IMR-90 (cell line): ENCODE data around the gene PARD3. TPM values are rescaled to one million over a fixed set of nuclear protein-coding genes. Genes with fewer than 3 reads are reported as not detected.

ENCODE experiments used
- ATAC-seq: fragments of 200-7000 bp; cut with Tn5 transposase; 2 replicates; pipeline ENCODE4 v1.9.1; 2020; ENCODE audit warnings: low read depth, mild to moderate bottlenecking, moderate library complexity
- BruUV-seq: library from RNA; stranded (reverse); fragments of 400-500 nt; replicated peaks from 2 replicates; lab custom pipeline; 2021; lab: Mats Ljungman, UMichigan
- CTCF ChIA-PET: fragments of 300-600 bp; formaldehyde crosslinking; extraction: SDS; loops from one replicate; lab custom pipeline; 2021; ENCODE audit warnings: antibody characterized with exemption; lab: Yijun Ruan, JAX
- POLR2A ChIA-PET: fragments of 300-600 bp; sonication (Branson Sonifier 250); formaldehyde crosslinking; loops from one replicate; lab custom pipeline; 2022; ENCODE audit warnings: antibody characterized with exemption; ENCODE audit not compliant: unreplicated experiment; lab: Charles Lee
- DNase-seq: peaks from one replicate; pipeline ENCODE4 v3.0.0; 2013
- H2AFZ ChIP-seq: replicated peaks from 2 replicates; pipeline ENCODE3; 2013; ENCODE audit warnings: low read length, mild to moderate bottlenecking; ENCODE audit not compliant: poor library complexity
- H2AK5ac ChIP-seq: 2 replicates; pipeline ENCODE4 v1.6.1; 2013; ENCODE audit warnings: low read depth, low read length, inconsistent platforms
- H2AK9ac ChIP-seq: replicated peaks from 2 replicates; pipeline ENCODE3; 2013; ENCODE audit warnings: mild to moderate bottlenecking, low read depth, low read length, moderate library complexity; ENCODE audit not compliant: poor library complexity
- H2BK120ac ChIP-seq: 2 replicates; pipeline ENCODE4 v1.6.1; 2013; ENCODE audit warnings: low read depth, low read length, inconsistent platforms
- H2BK15ac ChIP-seq: 3 replicates; pipeline ENCODE4 v1.6.1; 2013; ENCODE audit warnings: low read depth, low read length, inconsistent platforms
- H2BK20ac ChIP-seq: 2 replicates; pipeline ENCODE4 v1.6.1; 2013; ENCODE audit warnings: low read depth, mild to moderate bottlenecking, inconsistent platforms, low read length, moderate library complexity
- H2BK5ac ChIP-seq: 2 replicates; pipeline ENCODE4 v1.6.1; 2013; ENCODE audit warnings: mild to moderate bottlenecking, low read depth, low read length, inconsistent platforms; ENCODE audit not compliant: poor library complexity, severe bottlenecking
- H3K14ac ChIP-seq: replicated peaks from 2 replicates; pipeline ENCODE4 v1.6.1; 2013; ENCODE audit warnings: low read depth, low read length, inconsistent platforms
- H3K18ac ChIP-seq: 2 replicates; pipeline ENCODE4 v1.6.1; 2013; ENCODE audit warnings: low read depth, low read length, control low read depth
- H3K23ac ChIP-seq: 2 replicates; pipeline ENCODE4 v1.6.1; 2013; ENCODE audit warnings: low read depth, low read length, inconsistent platforms
- H3K27ac ChIP-seq: 2 replicates; pipeline ENCODE4 v1.5.1; 2013; ENCODE audit warnings: mild to moderate bottlenecking, control low read depth, low read length; ENCODE audit not compliant: insufficient read depth
- H3K27me3 ChIP-seq: 2 replicates; pipeline ENCODE4 v1.6.1; 2013; ENCODE audit warnings: low read length; ENCODE audit not compliant: control insufficient read depth, insufficient read depth
- H3K36me3 ChIP-seq: 2 replicates; pipeline ENCODE4 v1.6.1; 2013; ENCODE audit warnings: low read length, mixed read lengths; ENCODE audit not compliant: control insufficient read depth, insufficient read depth
- H3K4ac ChIP-seq: 2 replicates; pipeline ENCODE4 v1.6.1; 2013; ENCODE audit warnings: low read depth, low read length, inconsistent platforms
- H3K4me1 ChIP-seq: 2 replicates; pipeline ENCODE4 v1.6.1; 2013; ENCODE audit warnings: low read length, mixed read lengths; ENCODE audit not compliant: control insufficient read depth, insufficient read depth
- H3K4me2 ChIP-seq: 2 replicates; pipeline ENCODE4 v1.6.1; 2013; ENCODE audit warnings: low read depth, mild to moderate bottlenecking, control low read depth, low read length, moderate library complexity
- H3K4me3 ChIP-seq: 2 replicates; pipeline ENCODE4 v1.5.1; 2013; ENCODE audit warnings: low read depth, mild to moderate bottlenecking, control low read depth, low read length, moderate library complexity; ENCODE audit not compliant: insufficient read depth
- H3K56ac ChIP-seq: 2 replicates; pipeline ENCODE4 v1.6.1; 2013; ENCODE audit warnings: low read length, inconsistent platforms; ENCODE audit not compliant: insufficient read depth; ENCODE audit errors: extremely low read depth
- H3K79me1 ChIP-seq, 2 experiments: 2 replicates each; pipeline ENCODE4 v1.6.1; 2013; ENCODE audit warnings: low read length in 2 of 2, inconsistent platforms in 1 of 2, low read depth in 1 of 2
- H3K9ac ChIP-seq: 2 replicates; pipeline ENCODE4 v1.6.1; 2013; ENCODE audit warnings: low read depth, low read length, control low read depth
- H3K9me1 ChIP-seq: 2 replicates; pipeline ENCODE4 v1.6.1; 2013; ENCODE audit warnings: low read length, inconsistent platforms; ENCODE audit not compliant: insufficient read depth
- H3K9me3 ChIP-seq: 2 replicates; pipeline ENCODE4 v1.6.1; 2013; ENCODE audit warnings: low read length; ENCODE audit not compliant: control insufficient read depth, insufficient read depth
- H4K20me1 ChIP-seq: 2 replicates; pipeline ENCODE4 v1.6.1; 2013; ENCODE audit warnings: low read length, inconsistent platforms; ENCODE audit not compliant: insufficient read depth
- H4K5ac ChIP-seq: 2 replicates; pipeline ENCODE4 v1.6.1; 2013; ENCODE audit warnings: mild to moderate bottlenecking, low read depth, low read length, control low read depth
- H4K8ac ChIP-seq, 2 experiments: 2 replicates each; pipeline ENCODE4 v1.6.1; 2013; ENCODE audit warnings: low read depth in 2 of 2, low read length in 2 of 2, control low read depth in 1 of 2, inconsistent platforms in 1 of 2
- H4K91ac ChIP-seq: 2 replicates; pipeline ENCODE4 v1.6.1; 2013; ENCODE audit warnings: low read depth, low read length, inconsistent platforms; ENCODE audit not compliant: insufficient read depth
- BHLHE40 ChIP-seq: fragments of 150-350 bp; IDR thresholded peaks from 2 replicates; pipeline ENCODE4 v1.6.1; 2016; ENCODE audit warnings: mild to moderate bottlenecking, low read depth, low read length
- FOS ChIP-seq: fragments of 150-350 bp; IDR thresholded peaks from 2 replicates; pipeline ENCODE4 v1.6.1; 2016; ENCODE audit warnings: low read depth, low read length
- MAZ ChIP-seq: IDR thresholded peaks from 2 replicates; pipeline ENCODE4 v1.6.1; 2012; ENCODE audit warnings: low read depth, mild to moderate bottlenecking, low read length, improper control_type of control experiment, moderate library complexity, borderline replicate concordance
- MXI1 ChIP-seq: IDR thresholded peaks from 2 replicates; pipeline ENCODE4 v1.6.1; 2012; ENCODE audit warnings: low read depth, mild to moderate bottlenecking, low read length, moderate library complexity, borderline replicate concordance
- POLR2A ChIP-seq: IDR thresholded peaks from 2 replicates; pipeline ENCODE4 v1.6.1; 2012; ENCODE audit warnings: mild to moderate bottlenecking, low read depth, low read length
- SMC3 ChIP-seq: fragments of 150-350 bp; IDR thresholded peaks from 2 replicates; pipeline ENCODE4 v1.6.1; 2016; ENCODE audit warnings: low read depth, mild to moderate bottlenecking, antibody characterized with exemption, low read length, moderate library complexity
- WGBS, 2 experiments: methylation state at CpG; one replicate each; pipeline versions ENCODE4 v1.1.5 to v1.1.7; 2013; ENCODE audit warnings: missing lambda C conversion rate in 2 of 2; ENCODE audit not compliant: insufficient read length in 1 of 2; ENCODE audit errors: extremely low coverage in 2 of 2; 5-methylcytosine and 5-hydroxymethylcytosine counted together
- dilution Hi-C: fragments of 300-500 bp; cut with HindIII; formaldehyde crosslinking; loops from one replicate; pipeline ENCODE4 v1.14.3; 2018; ENCODE audit warnings: low sequenced_read_pairs; ENCODE audit not compliant: unreplicated experiment
- in situ Hi-C: fragments of 300-500 bp; cut with MboI; formaldehyde crosslinking; loops from 3 replicates; pipeline ENCODE4 v1.14.3; 2019; ENCODE audit warnings: low sequenced_read_pairs, inconsistent platforms, mixed read lengths
- intact Hi-C: fragments of 100-400 bp; cut with micrococcal nuclease; formaldehyde crosslinking; loops from 2 replicates; pipeline ENCODE4 v1.10.0; 2022
- polyA plus RNA-seq, 3 experiments: library from polyadenylated mRNA; depleted of rRNA; stranded (reverse); fragments of >200 nt; gene quantifications; 2 replicates each; pipeline ENCODE4 v1.2.3, GENCODE V29; 2012; ENCODE audit warnings: low replicate concordance in 1 of 3
- total RNA-seq: library from RNA; depleted of rRNA; stranded (reverse); fragments of >200 nt; gene quantifications from 2 replicates; pipeline ENCODE4 v1.2.3, GENCODE V29; 2012

Gene PARD3
- total and polyA plus RNA-seq, 2 of the 4 experiments (the other 2 are of a cell fraction) = 14.6 to 37.5 TPM

DNA sequence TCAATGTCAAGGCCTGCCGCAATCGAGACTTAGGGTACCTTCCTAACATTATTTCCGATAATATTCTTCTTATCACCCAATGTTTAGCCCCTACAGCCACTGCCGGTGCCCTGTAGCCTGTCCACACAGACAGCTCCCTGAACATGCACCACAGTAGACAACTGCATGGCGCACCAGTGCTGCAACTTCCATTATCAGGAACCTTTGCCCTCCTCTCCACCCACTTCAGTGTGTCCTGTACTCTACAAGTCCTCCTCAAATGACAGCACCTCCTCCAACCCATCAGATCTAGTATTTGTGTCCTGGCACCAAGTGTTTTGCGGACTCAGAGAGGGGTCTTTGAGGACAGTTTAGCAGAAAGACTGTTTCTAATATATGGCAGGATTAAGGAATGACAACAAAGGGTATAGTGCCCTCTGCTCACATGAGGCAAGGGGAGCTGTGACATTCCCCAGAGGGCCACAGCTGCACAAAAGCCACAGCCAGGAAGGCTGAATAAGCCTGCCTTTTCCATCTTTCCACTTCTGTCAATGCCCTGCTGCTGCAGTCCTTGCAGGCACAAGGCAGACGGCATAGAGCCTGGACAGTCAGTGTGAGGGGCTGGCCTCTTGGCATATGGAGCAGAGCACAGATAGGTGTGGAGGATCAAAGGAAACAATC lies 335.4 kb downstream of the PARD3 start:
- no peak overlapping the region for H2BK15ac ChIP-seq
- H2AK5ac ChIP-seq = no peak overlapping the region
- in situ Hi-C loops = no loop called here
- ChIA-PET POLR2A (no interaction called here), CTCF (no interaction called here)
- H3K18ac ChIP-seq = no peak overlapping the region
- H3K4me3 ChIP-seq = no peak overlapping the region
- H3K9me1 ChIP-seq = peaks cover 10% of the 10 kb centered on the region
- intact Hi-C loops = no loop called here
- no peak overlapping the region for H3K23ac ChIP-seq
- no peak overlapping the region; the same call in 1 of the 2 replicates for H3K4ac ChIP-seq
- H2AK9ac ChIP-seq = no peak overlapping the region
- no peak overlapping the region for H2AFZ ChIP-seq
- no peaks in the 10 kb centered on the region for H3K79me1 ChIP-seq
- no peaks in the 10 kb centered on the region for H3K27me3 ChIP-seq
- ATAC-seq (no peak), DNase-seq (no peak)
- H3K9me3 ChIP-seq = no peaks in the 10 kb centered on the region
- H4K5ac ChIP-seq = no peak overlapping the region
- no TSS peak for BruUV-seq
- no peak overlapping the region for H2BK20ac ChIP-seq
- H3K4me1 ChIP-seq = no peaks in the 10 kb centered on the region
- H3K56ac ChIP-seq = no peak overlapping the region
- H4K91ac ChIP-seq = no peak overlapping the region
- no peak overlapping the region for H3K4me2 ChIP-seq
- 88% methylated on average over 3 of the region's 7 CpGs; no CpG with 5 or more reads in 1 of the 2 experiments for WGBS, 2 experiments
- H4K20me1 ChIP-seq = no peaks in the 10 kb centered on the region; the same call in 1 of the 2 replicates
- H3K14ac ChIP-seq = no peak overlapping the region
- no peak overlapping the region for H2BK5ac ChIP-seq
- dilution Hi-C loops = no loop called here
- H2BK120ac ChIP-seq = no peak overlapping the region
- no peak overlapping the region for H4K8ac ChIP-seq
- H3K27ac ChIP-seq = no peak overlapping the region
- no peak overlapping the region for H3K9ac ChIP-seq
- H3K36me3 ChIP-seq = no peaks in the 10 kb centered on the region
- TF ChIP-seq BHLHE40 (no peak), POLR2A (no peak), SMC3 (no peak), MAZ (no peak), MXI1 (no peak), FOS (no peak)
